Measurements from ENCODE around the gene FCSK.

DNA sequence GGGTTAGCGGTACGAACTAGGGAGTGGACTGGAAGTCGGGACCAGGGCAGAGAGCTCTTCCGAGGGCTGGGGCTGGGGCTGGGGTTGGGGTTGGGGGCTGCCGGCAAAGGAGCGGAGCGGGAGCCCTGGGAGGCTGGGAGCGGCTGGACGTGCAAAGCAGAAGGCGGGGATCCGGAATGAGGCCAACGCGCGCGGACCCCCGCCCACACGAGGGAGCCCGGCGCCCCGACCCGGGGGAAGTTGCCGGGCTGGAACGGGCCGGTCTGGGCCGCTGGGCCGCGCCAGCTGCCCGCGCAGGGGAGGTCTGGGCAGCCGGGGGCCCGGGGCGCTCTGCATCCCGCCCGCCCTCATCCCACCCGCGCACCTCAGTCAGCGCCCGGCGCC is 15.8 kb upstream of the FCSK start:
- TF ChIP-seq EP300 (conservative IDR thresholded peaks at IDR 0.05; ENCODE audit: poor library complexity, severe bottlenecking) (no peak), TAF1 (IDR thresholded peaks at IDR 0.05; ENCODE audit: low read depth) (no peak), MXI1 (conservative IDR thresholded peaks at IDR 0.05; ENCODE audit: poor library complexity, severe bottlenecking) (no peak), POLR2AphosphoS5 (IDR thresholded peaks at IDR 0.05) (no peak), RAD21 (conservative IDR thresholded peaks at IDR 0.05) (no peak)
- TF ChIP-seq, protein P1, sequence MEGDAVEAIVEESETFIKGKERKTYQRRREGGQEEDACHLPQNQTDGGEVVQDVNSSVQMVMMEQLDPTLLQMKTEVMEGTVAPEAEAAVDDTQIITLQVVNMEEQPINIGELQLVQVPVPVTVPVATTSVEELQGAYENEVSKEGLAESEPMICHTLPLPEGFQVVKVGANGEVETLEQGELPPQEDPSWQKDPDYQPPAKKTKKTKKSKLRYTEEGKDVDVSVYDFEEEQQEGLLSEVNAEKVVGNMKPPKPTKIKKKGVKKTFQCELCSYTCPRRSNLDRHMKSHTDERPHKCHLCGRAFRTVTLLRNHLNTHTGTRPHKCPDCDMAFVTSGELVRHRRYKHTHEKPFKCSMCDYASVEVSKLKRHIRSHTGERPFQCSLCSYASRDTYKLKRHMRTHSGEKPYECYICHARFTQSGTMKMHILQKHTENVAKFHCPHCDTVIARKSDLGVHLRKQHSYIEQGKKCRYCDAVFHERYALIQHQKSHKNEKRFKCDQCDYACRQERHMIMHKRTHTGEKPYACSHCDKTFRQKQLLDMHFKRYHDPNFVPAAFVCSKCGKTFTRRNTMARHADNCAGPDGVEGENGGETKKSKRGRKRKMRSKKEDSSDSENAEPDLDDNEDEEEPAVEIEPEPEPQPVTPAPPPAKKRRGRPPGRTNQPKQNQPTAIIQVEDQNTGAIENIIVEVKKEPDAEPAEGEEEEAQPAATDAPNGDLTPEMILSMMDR (IDR thresholded peaks at IDR 0.05; ENCODE audit: poor library complexity, severe bottlenecking) = no peak
